PC-9 (cell line): Measurements from ENCODE around the gene STX8. TPM values are rescaled to one million over a fixed set of nuclear protein-coding genes. Genes with fewer than 3 reads are reported as not detected.
"Not testable (repeated sequence)": the region's sequence is repeated elsewhere in the genome, so short reads cannot be mapped to it uniquely, and the experiment has no call there.

Experiments used
- BruUV-seq: library from RNA; stranded (reverse); fragments of 400-500 nt; replicated peaks from 2 replicates; lab custom pipeline; 2021; lab: Mats Ljungman, UMichigan
- CTCF ChIA-PET: fragments of 300-600 bp; sonication (Branson Sonifier 250); formaldehyde crosslinking; loops from one replicate; lab custom pipeline; 2022; ENCODE audit warnings: antibody characterized with exemption; lab: Charles Lee
- POLR2A ChIA-PET: fragments of 300-600 bp; sonication (Branson Sonifier 250); formaldehyde crosslinking; loops from one replicate; lab custom pipeline; 2022; ENCODE audit warnings: antibody characterized with exemption; ENCODE audit not compliant: unreplicated experiment; lab: Charles Lee
- DNase-seq, 2 experiments: peaks; one replicate each; pipeline versions ENCODE4 v3.0.0 to v3.0.0-alpha.2; 2015 to 2022; ENCODE audit warnings: mixed read lengths in 1 of 2
- H2AFZ ChIP-seq: fragments of 200-600 bp; sonication (generic); 2 replicates; pipeline ENCODE4 v1.8.1; 2017; ENCODE audit warnings: antibody characterized with exemption
- H3F3A ChIP-seq: fragments of 200-600 bp; sonication (generic); 2 replicates; pipeline ENCODE4 v1.8.1; 2017; ENCODE audit warnings: antibody characterized with exemption, mild to moderate bottlenecking, low read depth; ENCODE audit not compliant: insufficient read depth
- H3K27ac ChIP-seq: fragments of 200-600 bp; sonication (generic); 2 replicates; pipeline ENCODE4 v1.6.1; 2016; ENCODE audit warnings: mixed run types
- H3K27me3 ChIP-seq: fragments of 200-600 bp; sonication (generic); 2 replicates; pipeline ENCODE4 v1.6.1; 2016; ENCODE audit warnings: low read depth, mixed run types; ENCODE audit not compliant: insufficient read depth
- H3K36me3 ChIP-seq: fragments of 200-600 bp; sonication (generic); 2 replicates; pipeline ENCODE4 v1.6.1; 2016; ENCODE audit warnings: low read depth, mixed run types
- H3K4me1 ChIP-seq: fragments of 200-600 bp; sonication (generic); replicated peaks from 2 replicates; pipeline ENCODE4 v1.6.1; 2016; ENCODE audit warnings: mixed run types; ENCODE audit not compliant: insufficient read depth
- H3K4me2 ChIP-seq: fragments of 200-600 bp; sonication (generic); 2 replicates; pipeline ENCODE4 v1.6.1; 2017; ENCODE audit warnings: mixed run types
- H3K4me3 ChIP-seq: fragments of 200-600 bp; sonication (generic); 2 replicates; pipeline ENCODE4 v1.6.1; 2016; ENCODE audit warnings: mixed run types
- H3K79me2 ChIP-seq: fragments of 200-600 bp; sonication (generic); 2 replicates; pipeline ENCODE4 v1.6.1; 2017; ENCODE audit warnings: low read depth, mixed run types
- H3K9me2 ChIP-seq: fragments of 200-600 bp; sonication (generic); 2 replicates; pipeline ENCODE4 v1.8.1; 2017; ENCODE audit warnings: mild to moderate bottlenecking; ENCODE audit not compliant: insufficient read depth
- H3K9me3 ChIP-seq: fragments of 200-600 bp; sonication (generic); 2 replicates; pipeline ENCODE4 v1.8.1; 2016; ENCODE audit warnings: low read depth; ENCODE audit not compliant: insufficient read depth
- H4K20me1 ChIP-seq: fragments of 200-600 bp; sonication (generic); 2 replicates; pipeline ENCODE4 v1.8.1; 2017; ENCODE audit not compliant: insufficient read depth
- EZH2 ChIP-seq: fragments of 200-600 bp; sonication (generic); IDR thresholded peaks from 2 replicates; pipeline ENCODE4 v1.8.0; 2017; ENCODE audit warnings: antibody characterized with exemption, low read depth
- intact Hi-C: fragments of 100-400 bp; cut with micrococcal nuclease; formaldehyde crosslinking; loops from one replicate; pipeline ENCODE4 v1.10.0; 2022; ENCODE audit not compliant: unreplicated experiment
- total RNA-seq: library from RNA; stranded (reverse); gene quantifications from 2 replicates; pipeline ENCODE4 v1.2.3, GENCODE V29; 2021
- TF ChIP-seq, protein P1 (sequence below): fragments of 200-600 bp; sonication (generic); conservative IDR thresholded peaks from 2 replicates; pipeline ENCODE4 v1.6.1; 2017; ENCODE audit warnings: mixed run types, antibody characterized with exemption, mild to moderate bottlenecking, moderate library complexity

Gene STX8
- total RNA-seq, 1 experiment from 2014 or later, result 60.6 TPM

DNA sequence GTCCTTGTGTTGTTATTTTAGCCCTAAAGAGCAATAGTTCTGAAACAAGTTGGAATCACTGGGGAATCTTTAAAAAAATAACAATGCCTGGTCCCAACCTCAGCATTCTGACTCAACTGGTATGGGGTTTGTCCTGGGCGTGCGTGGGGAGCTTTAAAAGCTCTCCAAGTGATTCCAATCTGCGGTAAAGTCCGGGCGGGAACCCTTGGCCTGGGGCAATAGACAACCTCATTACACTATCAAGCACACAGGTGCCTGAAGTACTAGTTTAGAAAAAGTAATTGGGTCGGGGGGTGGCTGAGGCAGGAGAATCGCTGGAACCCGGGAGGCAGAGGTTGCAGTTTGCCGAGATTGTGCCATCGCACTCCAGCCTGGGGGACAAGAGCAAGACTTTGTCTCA, 4.4 kb downstream of the STX8 start:
- no peak overlapping the region for H3K4me2 ChIP-seq
- H3K27ac ChIP-seq, result no peak overlapping the region
- no peaks in the 10 kb centered on the region for H3K36me3 ChIP-seq
- POLR2A ChIA-PET, result no interaction called here
- H3K9me2 ChIP-seq, result no peaks in the 10 kb centered on the region
- H3F3A ChIP-seq, result no peaks in the 10 kb centered on the region
- no peak overlapping the region for H2AFZ ChIP-seq
- DNase-seq, result no peak
- no peaks in the 10 kb centered on the region for H3K27me3 ChIP-seq
- no peaks in the 10 kb centered on the region for H3K4me1 ChIP-seq
- no peaks in the 10 kb centered on the region for H3K9me3 ChIP-seq
- no peaks in the 10 kb centered on the region for H4K20me1 ChIP-seq
- no peak overlapping the region for H3K4me3 ChIP-seq
- 0 out of 2 replicates have a peak, but pooled peaks cover 7% of the 10 kb centered on the region for H3K79me2 ChIP-seq
- CTCF ChIA-PET, result interaction anchor here (0.6 kb wide), 1 partner anchor 75 kb away, joined by 5 read pairs; no protein-coding TSS in a partner anchor
- no TSS peak for BruUV-seq
- TF ChIP-seq, protein P1, sequence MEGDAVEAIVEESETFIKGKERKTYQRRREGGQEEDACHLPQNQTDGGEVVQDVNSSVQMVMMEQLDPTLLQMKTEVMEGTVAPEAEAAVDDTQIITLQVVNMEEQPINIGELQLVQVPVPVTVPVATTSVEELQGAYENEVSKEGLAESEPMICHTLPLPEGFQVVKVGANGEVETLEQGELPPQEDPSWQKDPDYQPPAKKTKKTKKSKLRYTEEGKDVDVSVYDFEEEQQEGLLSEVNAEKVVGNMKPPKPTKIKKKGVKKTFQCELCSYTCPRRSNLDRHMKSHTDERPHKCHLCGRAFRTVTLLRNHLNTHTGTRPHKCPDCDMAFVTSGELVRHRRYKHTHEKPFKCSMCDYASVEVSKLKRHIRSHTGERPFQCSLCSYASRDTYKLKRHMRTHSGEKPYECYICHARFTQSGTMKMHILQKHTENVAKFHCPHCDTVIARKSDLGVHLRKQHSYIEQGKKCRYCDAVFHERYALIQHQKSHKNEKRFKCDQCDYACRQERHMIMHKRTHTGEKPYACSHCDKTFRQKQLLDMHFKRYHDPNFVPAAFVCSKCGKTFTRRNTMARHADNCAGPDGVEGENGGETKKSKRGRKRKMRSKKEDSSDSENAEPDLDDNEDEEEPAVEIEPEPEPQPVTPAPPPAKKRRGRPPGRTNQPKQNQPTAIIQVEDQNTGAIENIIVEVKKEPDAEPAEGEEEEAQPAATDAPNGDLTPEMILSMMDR, result no peak
- TF ChIP-seq EZH2, result no peak
- intact Hi-C loops, result no loop called here

DNA sequence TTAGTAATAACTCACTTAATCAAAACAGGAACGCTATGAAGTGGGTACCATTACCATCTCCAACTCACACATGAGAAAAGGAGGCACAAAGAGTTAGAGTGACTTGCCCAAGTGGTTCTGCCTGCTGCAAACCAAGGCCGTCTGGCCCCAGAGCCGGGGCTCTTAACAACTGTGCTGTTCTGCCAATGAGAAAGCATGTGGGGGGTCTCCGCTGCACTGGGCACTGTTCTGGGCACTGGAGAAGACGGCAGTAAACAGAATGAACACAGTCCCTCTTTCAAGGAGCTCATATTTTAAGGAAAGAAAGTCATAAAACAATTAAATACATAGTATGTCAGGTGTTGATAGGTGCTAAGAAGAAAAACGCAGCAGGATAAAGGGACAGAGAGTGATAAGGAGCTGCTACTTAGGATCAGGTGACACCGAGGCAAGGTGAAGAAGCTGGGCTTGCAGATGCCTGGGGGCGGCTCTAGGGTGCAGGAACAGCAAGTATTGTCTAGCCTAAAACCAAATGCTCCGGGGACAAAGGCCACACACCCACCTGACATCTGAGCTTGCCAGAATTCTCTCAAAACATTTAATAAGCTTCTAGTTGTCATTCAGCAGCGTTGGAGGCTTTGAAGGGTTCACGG, 6.5 kb downstream of the STX8 start:
- no peak for DNase-seq
- no TSS peak for BruUV-seq
- Histone ChIP-seq H3K4me2 (no peak overlapping the region), H3F3A (no peaks in the 10 kb centered on the region), H3K9me2 (no peaks in the 10 kb centered on the region), H3K4me1 (no peaks in the 10 kb centered on the region), H3K27ac (no peak overlapping the region), H3K79me2 (no peaks in the 10 kb centered on the region), H3K27me3 (no peaks in the 10 kb centered on the region), H3K4me3 (no peak overlapping the region), H2AFZ (no peak overlapping the region), H4K20me1 (no peaks in the 10 kb centered on the region), H3K36me3 (no peaks in the 10 kb centered on the region), H3K9me3 (no peaks in the 10 kb centered on the region)
- ChIA-PET POLR2A (interaction anchor here (0.7 kb wide), 1 partner anchor 367 kb away, joined by 3 read pairs; no protein-coding TSS in a partner anchor), CTCF (no interaction called here)
- intact Hi-C loops, result no loop called here
- TF ChIP-seq EZH2, result no peak
- TF ChIP-seq, protein P1, result no peak

DNA sequence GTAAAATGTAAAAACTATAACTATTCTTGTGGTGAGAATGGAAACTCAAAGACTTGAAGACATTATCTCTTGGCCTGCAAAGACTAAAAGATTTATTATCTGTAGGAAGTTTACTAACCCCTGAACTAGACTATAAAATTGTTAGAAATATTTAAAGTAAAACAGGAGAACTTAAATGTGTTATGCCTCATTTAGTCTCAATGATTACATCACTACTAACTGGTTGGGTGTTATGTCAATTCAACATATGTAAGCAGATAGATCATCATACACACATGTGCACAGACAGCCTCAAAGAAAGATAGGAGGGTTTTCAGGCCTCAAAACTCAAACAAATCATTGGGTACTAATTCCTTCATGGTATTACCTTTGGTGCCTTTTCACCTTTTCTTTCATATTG, 7.6 kb downstream of the STX8 start:
- ChIA-PET POLR2A (no interaction called here), CTCF (no interaction called here)
- Histone ChIP-seq H3K9me2 (no peaks in the 10 kb centered on the region), H3K4me3 (no peak overlapping the region), H4K20me1 (no peaks in the 10 kb centered on the region), H3F3A (no peaks in the 10 kb centered on the region), H3K36me3 (no peaks in the 10 kb centered on the region), H3K79me2 (no peaks in the 10 kb centered on the region), H3K4me2 (no peak overlapping the region), H3K4me1 (no peaks in the 10 kb centered on the region), H3K27ac (no peak overlapping the region), H3K9me3 (no peaks in the 10 kb centered on the region), H3K27me3 (no peaks in the 10 kb centered on the region), H2AFZ (no peak overlapping the region)
- DNase-seq, result no peak
- BruUV-seq, result no TSS peak
- intact Hi-C loops, result no loop called here
- TF ChIP-seq EZH2, result no peak
- TF ChIP-seq, protein P1, result no peak

DNA sequence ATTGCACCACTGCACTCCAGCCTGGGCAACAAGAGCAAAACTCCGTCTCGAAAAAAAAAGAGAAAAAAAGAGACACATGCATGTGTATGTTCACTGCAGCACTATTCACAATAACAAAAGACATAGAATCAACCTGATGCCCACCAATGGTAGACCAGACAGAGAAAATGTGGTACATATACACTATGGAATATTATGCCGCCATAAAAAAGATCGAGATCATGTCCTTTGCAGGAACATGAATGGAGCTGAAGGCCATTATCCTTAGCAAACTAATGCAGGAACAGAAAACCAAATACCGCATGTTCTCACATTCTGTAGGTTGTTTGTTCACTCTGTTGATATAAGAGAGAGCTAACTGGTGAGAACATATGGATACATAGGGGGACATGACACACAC, 8.9 kb downstream of the STX8 start:
- DNase-seq, H3K4me3 ChIP-seq, H3K4me2 ChIP-seq, H4K20me1 ChIP-seq, H3K9me3 ChIP-seq, H3K79me2 ChIP-seq, H3K27me3 ChIP-seq, CTCF ChIA-PET, BruUV-seq, H3K4me1 ChIP-seq, intact Hi-C loops, H3K36me3 ChIP-seq, H2AFZ ChIP-seq, POLR2A ChIA-PET, H3K27ac ChIP-seq, H3F3A ChIP-seq, H3K9me2 ChIP-seq: not testable (repeated sequence)
